Measurements from ENCODE around the gene ABCG2. TPM values are rescaled to one million over a fixed set of nuclear protein-coding genes. Genes with fewer than 3 reads are reported as not detected.

Gene ABCG2
- total RNA-seq, 2 donors from 2014 or later, result 0.31 to 4.0 TPM

DNA sequence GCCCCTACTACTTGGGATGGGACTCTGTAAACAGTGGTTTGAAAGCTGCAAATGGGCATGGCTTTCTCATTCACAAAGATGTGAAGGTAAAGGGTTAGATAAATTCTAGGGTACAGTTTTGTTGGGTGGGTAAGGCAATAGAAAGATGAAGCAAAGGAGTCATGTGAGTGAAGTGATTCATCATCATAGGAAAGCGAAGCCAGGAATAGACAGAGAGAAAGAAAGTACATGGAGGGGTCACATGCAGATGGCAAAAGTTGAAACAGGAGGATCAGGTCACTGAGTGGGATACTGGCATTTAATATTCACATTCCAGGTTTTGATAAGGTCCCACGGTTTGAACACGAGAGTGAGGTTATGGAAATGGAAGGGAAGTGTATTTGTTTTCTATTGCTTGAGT, 8.2 kb upstream of the ABCG2 start:
- Histone ChIP-seq H3K9ac (ENCODE audit: extremely low read depth, low read length, poor library complexity, severe bottlenecking) (no peak overlapping the region), H3K36me3 (ENCODE audit: control insufficient read depth, insufficient read depth, low read length) (no peaks in the 10 kb centered on the region), H3K27me3 (ENCODE audit: control insufficient read depth, insufficient read depth, low read length, poor library complexity, severe bottlenecking) (no peaks in the 10 kb centered on the region), H3K4me3 (ENCODE audit: low read length) (no peak overlapping the region), H3K27ac (ENCODE audit: low read depth, low read length) (no peak overlapping the region), H3K4me1 (ENCODE audit: control insufficient read depth, insufficient read depth, low read length) (no peaks in the 10 kb centered on the region), H3K9me3 (ENCODE audit: control insufficient read depth, low read length) (no peaks in the 10 kb centered on the region)
- peaks cover 2% of the 10 kb centered on the region for H3K36me3 Mint-ChIP-seq (ENCODE audit: low read depth)
- no peak overlapping the region for H3K4me3 Mint-ChIP-seq
- DNase-seq, result no peak
- peaks cover 13% of the 10 kb centered on the region for H3K9me3 Mint-ChIP-seq
- H3K4me1 Mint-ChIP-seq, result no peaks in the 10 kb centered on the region
- TF ChIP-seq, protein P1, sequence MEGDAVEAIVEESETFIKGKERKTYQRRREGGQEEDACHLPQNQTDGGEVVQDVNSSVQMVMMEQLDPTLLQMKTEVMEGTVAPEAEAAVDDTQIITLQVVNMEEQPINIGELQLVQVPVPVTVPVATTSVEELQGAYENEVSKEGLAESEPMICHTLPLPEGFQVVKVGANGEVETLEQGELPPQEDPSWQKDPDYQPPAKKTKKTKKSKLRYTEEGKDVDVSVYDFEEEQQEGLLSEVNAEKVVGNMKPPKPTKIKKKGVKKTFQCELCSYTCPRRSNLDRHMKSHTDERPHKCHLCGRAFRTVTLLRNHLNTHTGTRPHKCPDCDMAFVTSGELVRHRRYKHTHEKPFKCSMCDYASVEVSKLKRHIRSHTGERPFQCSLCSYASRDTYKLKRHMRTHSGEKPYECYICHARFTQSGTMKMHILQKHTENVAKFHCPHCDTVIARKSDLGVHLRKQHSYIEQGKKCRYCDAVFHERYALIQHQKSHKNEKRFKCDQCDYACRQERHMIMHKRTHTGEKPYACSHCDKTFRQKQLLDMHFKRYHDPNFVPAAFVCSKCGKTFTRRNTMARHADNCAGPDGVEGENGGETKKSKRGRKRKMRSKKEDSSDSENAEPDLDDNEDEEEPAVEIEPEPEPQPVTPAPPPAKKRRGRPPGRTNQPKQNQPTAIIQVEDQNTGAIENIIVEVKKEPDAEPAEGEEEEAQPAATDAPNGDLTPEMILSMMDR (conservative IDR thresholded peaks at IDR 0.05), result no peak
- H3K27ac Mint-ChIP-seq, result no peak overlapping the region
- no peaks in the 10 kb centered on the region for H3K27me3 Mint-ChIP-seq (ENCODE audit: insufficient read depth)
- 88 to 100% methylated on average over 1 to 2 of the region's 3 CpGs for WGBS, 2 experiments (ENCODE audit: insufficient coverage in 1 of 2, insufficient read length in 1 of 2)

- TF ChIP-seq, protein P1 (conservative IDR thresholded peaks at IDR 0.05), result no peak
- H3K4me3 Mint-ChIP-seq, result no peak overlapping the region
- Histone ChIP-seq H3K9ac (ENCODE audit: extremely low read depth, low read length, poor library complexity, severe bottlenecking) (no peak overlapping the region), H3K4me3 (ENCODE audit: low read length) (no peak overlapping the region), H3K4me1 (ENCODE audit: control insufficient read depth, insufficient read depth, low read length) (no peaks in the 10 kb centered on the region), H3K9me3 (ENCODE audit: control insufficient read depth, low read length) (no peaks in the 10 kb centered on the region), H3K27ac (ENCODE audit: low read depth, low read length) (peak overlapping the region; percentile 3), H3K27me3 (ENCODE audit: control insufficient read depth, insufficient read depth, low read length, poor library complexity, severe bottlenecking) (peaks cover 13% of the 10 kb centered on the region), H3K36me3 (ENCODE audit: control insufficient read depth, insufficient read depth, low read length) (no peaks in the 10 kb centered on the region)
- WGBS, 2 experiments (ENCODE audit: insufficient coverage in 1 of 2, insufficient read length in 1 of 2), result 84 to 86% methylated on average over 5 to 6 of the region's 6 CpGs
- H3K4me1 Mint-ChIP-seq, result no peaks in the 10 kb centered on the region
- H3K27ac Mint-ChIP-seq, result no peak overlapping the region
- H3K27me3 Mint-ChIP-seq (ENCODE audit: insufficient read depth), result peaks cover 6% of the 10 kb centered on the region
- H3K9me3 Mint-ChIP-seq, result peaks cover 13% of the 10 kb centered on the region
- peaks cover 2% of the 10 kb centered on the region for H3K36me3 Mint-ChIP-seq (ENCODE audit: low read depth)
- DNase-seq, result no peak
Observed at GRCh38 chr4:88163336-88163735, 4.9 kb upstream of the ABCG2 start.

DNA sequence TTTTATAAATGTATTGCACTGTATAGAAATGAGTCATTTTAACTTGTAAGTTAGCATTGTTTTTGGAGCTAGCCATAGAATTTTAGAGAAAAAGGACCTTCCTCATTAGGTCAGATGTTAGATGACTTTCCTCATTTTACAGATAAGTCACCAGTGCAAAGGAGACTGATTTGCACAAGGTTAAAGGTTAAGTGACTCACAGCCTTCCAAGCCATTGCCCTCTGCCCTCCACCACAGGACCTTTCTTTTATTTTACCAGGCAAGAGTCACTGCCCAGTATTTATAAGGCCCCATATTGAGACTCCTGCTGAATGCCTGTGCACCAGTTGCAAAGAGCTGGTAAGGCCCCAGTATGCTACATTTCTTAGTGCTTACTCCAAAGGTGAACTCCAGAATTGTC, 4.2 kb upstream of the ABCG2 start:
- no peaks in the 10 kb centered on the region for H3K36me3 ChIP-seq (ENCODE audit: control insufficient read depth, insufficient read depth, low read length)
- Mint-ChIP-seq H3K27me3 (ENCODE audit: insufficient read depth) (peaks cover 13% of the 10 kb centered on the region), H3K4me1 (peaks cover 1% of the 10 kb centered on the region), H3K4me3 (no peak overlapping the region), H3K27ac (no peak overlapping the region), H3K9me3 (peaks cover 13% of the 10 kb centered on the region), H3K36me3 (ENCODE audit: low read depth) (peaks cover 2% of the 10 kb centered on the region)
- TF ChIP-seq, protein P1 (conservative IDR thresholded peaks at IDR 0.05), result no peak
- H3K4me1 ChIP-seq (ENCODE audit: control insufficient read depth, insufficient read depth, low read length), result no peaks in the 10 kb centered on the region
- DNase-seq, result no peak
- peaks cover 20% of the 10 kb centered on the region for H3K27me3 ChIP-seq (ENCODE audit: control insufficient read depth, insufficient read depth, low read length, poor library complexity, severe bottlenecking)
- no peaks in the 10 kb centered on the region for H3K9me3 ChIP-seq (ENCODE audit: control insufficient read depth, low read length)
- no peak overlapping the region for H3K9ac ChIP-seq (ENCODE audit: extremely low read depth, low read length, poor library complexity, severe bottlenecking)
- H3K4me3 ChIP-seq (ENCODE audit: low read length), result no peak overlapping the region
- peak overlapping the region; percentile 3 for H3K27ac ChIP-seq (ENCODE audit: low read depth, low read length)
